H1 (cell line): Measurements from ENCODE around the gene SPDYE8.
"Not testable (repeated sequence)": the region's sequence is repeated elsewhere in the genome, so short reads cannot be mapped to it uniquely, and the experiment has no call there.

Experiments
- CHD2 ChIP-seq: IDR thresholded peaks from 2 replicates; pipeline ENCODE4 v1.6.1; 2012; ENCODE audit warnings: low read length, improper control_type of control experiment
- EP300 ChIP-seq, 2 experiments: IDR thresholded peaks; 1 replicate in 1 of 2; 2 replicates in 1 of 2; pipeline ENCODE4 v1.6.1; 2011 to 2012; ENCODE audit warnings: low read depth in 2 of 2, low read length in 2 of 2, mild to moderate bottlenecking in 2 of 2, borderline replicate concordance in 1 of 2, inconsistent platforms in 1 of 2, moderate library complexity in 1 of 2
- KDM1A ChIP-seq: fragments of 200-600, 300-600 bp; sonication (generic); IDR thresholded peaks from 2 replicates; pipeline ENCODE4 v1.7.1; 2016; ENCODE audit warnings: mild to moderate bottlenecking, low read length, borderline replicate concordance
- NRF1 ChIP-seq: IDR thresholded peaks from 2 replicates; pipeline ENCODE4 v1.6.1; 2011; ENCODE audit warnings: mild to moderate bottlenecking, low read depth, low read length, improper control_type of control experiment
- POLR2AphosphoS5 ChIP-seq: IDR thresholded peaks from 2 replicates; pipeline ENCODE4 v1.6.1; 2011; ENCODE audit warnings: low read depth, low read length
- RAD21 ChIP-seq, 2 experiments: IDR thresholded peaks in 1 of 2; conservative IDR thresholded peaks in 1 of 2; 2 replicates each; pipeline ENCODE4 v1.6.1; 2011; ENCODE audit warnings: low read depth in 2 of 2, low read length in 2 of 2, improper control_type of control experiment in 1 of 2, inconsistent platforms in 1 of 2, mild to moderate bottlenecking in 1 of 2, moderate library complexity in 1 of 2
- SP4 ChIP-seq: IDR thresholded peaks from 2 replicates; pipeline ENCODE4 v1.6.1; 2012; ENCODE audit warnings: low read length, inconsistent platforms
- ZNF274 ChIP-seq: IDR thresholded peaks from 2 replicates; pipeline ENCODE4 v1.7.0; 2012; ENCODE audit warnings: low read length, borderline replicate concordance; ENCODE audit errors: extremely low read depth
- TF ChIP-seq, protein P1 (sequence below), 3 experiments: IDR thresholded peaks; 1 replicate in 2 of 3; 2 replicates in 1 of 3; pipeline versions ENCODE4 v1.5.1 to v1.6.1; 2011; ENCODE audit warnings: low read length in 3 of 3, mild to moderate bottlenecking in 3 of 3, inconsistent platforms in 2 of 3, low read depth in 1 of 3, moderate library complexity in 1 of 3; ENCODE audit not compliant: insufficient read depth in 1 of 3; ENCODE audit errors: control extremely low read depth in 1 of 3

DNA sequence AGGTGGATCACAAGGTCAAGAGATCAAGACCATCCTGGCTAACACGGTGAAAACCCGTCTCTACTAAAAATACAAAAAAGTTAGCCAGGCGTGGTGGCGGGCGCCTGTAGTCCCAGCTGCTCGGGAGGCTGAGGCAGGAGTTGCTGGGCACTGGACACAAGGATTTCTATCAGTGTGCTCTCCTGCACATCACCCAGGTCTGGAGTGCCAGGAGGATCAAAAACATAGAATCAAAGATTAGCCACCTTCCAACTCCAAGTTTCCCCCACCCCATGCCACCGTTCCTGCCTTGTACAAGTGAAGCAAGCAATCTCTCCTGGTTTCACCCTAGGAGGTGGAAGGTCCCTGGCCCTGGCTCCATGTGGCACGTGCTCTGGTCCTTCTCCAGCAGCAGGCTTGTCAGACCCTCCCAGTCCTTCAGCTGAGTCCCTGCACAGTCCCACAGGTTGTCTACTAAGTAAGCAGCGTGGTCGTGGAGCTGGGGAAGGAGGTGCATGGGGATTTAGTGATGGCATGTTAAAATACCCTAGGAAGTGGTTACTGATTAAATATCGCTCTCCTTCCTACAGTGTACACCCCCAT is 31.6 kb downstream of the SPDYE8 start:
- not testable (repeated sequence) for TF ChIP-seq SP4; POLR2AphosphoS5; CHD2; EP300 (IDR thresholded peaks at IDR 0.05; ENCODE audit: borderline replicate concordance in 1 of 2, low read depth in 2 of 2, low read length in 2 of 2); ZNF274; KDM1A; NRF1; RAD21 (IDR thresholded peaks at IDR 0.05 in 1 of 2, conservative IDR thresholded peaks at IDR 0.05 in 1 of 2; ENCODE audit: low read depth in 2 of 2, low read length in 2 of 2)
- TF ChIP-seq, protein P1, sequence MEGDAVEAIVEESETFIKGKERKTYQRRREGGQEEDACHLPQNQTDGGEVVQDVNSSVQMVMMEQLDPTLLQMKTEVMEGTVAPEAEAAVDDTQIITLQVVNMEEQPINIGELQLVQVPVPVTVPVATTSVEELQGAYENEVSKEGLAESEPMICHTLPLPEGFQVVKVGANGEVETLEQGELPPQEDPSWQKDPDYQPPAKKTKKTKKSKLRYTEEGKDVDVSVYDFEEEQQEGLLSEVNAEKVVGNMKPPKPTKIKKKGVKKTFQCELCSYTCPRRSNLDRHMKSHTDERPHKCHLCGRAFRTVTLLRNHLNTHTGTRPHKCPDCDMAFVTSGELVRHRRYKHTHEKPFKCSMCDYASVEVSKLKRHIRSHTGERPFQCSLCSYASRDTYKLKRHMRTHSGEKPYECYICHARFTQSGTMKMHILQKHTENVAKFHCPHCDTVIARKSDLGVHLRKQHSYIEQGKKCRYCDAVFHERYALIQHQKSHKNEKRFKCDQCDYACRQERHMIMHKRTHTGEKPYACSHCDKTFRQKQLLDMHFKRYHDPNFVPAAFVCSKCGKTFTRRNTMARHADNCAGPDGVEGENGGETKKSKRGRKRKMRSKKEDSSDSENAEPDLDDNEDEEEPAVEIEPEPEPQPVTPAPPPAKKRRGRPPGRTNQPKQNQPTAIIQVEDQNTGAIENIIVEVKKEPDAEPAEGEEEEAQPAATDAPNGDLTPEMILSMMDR (IDR thresholded peaks at IDR 0.05; ENCODE audit: control extremely low read depth in 1 of 3, insufficient read depth in 1 of 3, low read depth in 1 of 3, low read length in 3 of 3), result not testable (repeated sequence)
